NCI-H2227 (cell line): ENCODE data around the gene TMPRSS6.

Experiments
- DNase-seq: peaks from one replicate; lab custom pipeline; 2025; ENCODE audit not compliant: unreplicated experiment; lab: John Stamatoyannopoulos, UW

TMPRSS6 gene

DNA sequence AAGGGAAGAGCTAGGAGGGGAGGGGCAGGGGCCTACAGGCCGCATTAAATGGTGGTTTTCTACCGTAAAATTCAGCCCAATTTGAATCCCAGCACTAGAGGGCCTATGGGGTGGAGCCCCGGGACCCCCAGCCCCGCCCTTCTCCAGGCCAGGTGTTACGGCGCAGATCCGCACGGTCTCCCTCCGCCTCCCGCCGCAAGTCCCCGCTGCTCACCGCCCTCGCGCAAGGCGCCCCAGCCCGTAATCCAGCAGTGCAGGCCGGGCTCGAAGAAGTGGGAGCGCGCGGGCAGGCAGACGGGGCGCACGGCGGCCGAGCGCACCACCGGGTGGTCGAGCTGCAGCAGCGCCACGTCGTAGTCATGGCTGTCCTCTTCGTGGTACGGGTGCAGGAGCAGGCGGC lies 40.7 kb downstream of the TMPRSS6 start:
- peak; percentile 51 for DNase-seq

DNA sequence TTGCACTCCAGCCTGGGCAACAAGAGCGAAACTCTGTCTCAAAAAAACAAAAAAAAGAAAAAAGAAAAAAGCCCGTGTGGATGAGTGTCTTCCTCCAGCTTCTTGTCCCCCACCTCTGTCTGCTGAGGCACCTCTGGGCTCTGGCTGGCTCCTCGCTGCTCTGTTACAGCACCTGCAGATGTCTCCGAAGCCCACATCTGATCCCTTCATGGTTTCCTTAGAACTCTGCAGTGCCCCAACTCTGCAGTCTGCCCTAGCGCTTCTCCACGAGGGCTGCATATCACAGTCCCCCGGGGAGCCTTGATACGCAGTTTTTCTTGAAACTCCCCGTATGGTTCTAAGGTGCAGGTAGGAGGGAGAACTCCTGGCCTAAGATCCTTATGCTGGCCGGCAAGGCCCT lies 42.1 kb downstream of the TMPRSS6 start:
- DNase-seq: no peak

DNA sequence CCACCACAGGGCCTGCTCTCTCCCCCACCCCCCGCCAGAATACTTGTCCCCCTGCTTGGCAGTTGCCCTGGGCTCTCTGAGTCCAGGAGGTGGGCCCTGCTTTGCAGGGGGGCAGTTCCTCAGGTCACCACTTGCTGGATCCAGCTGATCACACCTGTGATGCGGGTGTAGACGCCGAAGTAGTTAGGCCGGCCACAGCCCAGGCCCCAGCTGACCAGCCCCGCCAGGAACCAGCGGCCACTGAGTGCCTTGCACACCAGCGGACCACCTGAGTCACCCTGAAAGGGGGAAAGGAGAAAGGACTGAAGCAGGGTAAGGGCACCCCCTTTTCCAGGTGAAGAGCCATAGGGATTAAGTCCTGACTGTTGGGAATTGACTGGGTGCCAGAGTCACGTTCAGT lies 43.6 kb downstream of the TMPRSS6 start:
- no peak for DNase-seq

DNA sequence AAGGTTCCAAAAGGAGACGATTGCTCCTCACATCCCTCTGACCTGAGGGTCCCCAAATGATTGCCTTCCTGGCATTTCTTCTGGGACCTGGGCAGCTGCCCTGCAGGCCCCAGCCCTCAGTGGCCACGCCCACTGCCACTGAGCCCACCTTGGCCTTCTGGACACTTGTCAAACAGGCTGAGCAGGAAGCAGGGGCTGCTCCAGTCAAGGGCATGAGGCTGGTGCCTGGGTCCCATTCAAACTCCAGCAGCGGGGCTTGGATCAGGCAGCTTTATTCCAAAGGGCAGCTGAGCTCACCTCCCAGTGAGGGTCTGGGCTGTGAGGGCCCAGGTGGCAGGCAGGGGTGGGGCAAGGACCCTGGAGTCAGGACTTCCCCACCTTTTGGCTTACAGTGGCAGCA lies 44.3 kb downstream of the TMPRSS6 start:
- no peak for DNase-seq

DNA sequence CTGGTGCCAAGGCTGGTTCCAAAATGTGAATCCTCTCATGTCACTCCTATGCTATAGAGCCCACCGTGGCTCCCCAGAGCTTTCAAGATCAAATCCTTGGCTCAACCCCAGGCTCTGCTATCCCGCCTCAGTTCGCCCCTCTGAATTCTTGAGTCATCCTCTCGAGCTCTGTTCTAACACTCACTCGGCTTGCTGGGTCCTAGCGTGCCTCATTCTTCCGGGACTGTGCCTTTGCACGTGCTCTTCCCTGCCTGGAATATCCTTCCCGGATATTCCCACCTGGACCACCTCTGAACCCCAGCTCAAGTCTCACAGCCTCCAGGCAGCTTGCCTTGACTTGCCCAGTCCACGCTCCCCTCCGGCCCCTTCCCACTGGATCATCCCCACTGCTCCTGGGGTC lies 45.0 kb downstream of the TMPRSS6 start:
- DNase-seq: no peak

DNA sequence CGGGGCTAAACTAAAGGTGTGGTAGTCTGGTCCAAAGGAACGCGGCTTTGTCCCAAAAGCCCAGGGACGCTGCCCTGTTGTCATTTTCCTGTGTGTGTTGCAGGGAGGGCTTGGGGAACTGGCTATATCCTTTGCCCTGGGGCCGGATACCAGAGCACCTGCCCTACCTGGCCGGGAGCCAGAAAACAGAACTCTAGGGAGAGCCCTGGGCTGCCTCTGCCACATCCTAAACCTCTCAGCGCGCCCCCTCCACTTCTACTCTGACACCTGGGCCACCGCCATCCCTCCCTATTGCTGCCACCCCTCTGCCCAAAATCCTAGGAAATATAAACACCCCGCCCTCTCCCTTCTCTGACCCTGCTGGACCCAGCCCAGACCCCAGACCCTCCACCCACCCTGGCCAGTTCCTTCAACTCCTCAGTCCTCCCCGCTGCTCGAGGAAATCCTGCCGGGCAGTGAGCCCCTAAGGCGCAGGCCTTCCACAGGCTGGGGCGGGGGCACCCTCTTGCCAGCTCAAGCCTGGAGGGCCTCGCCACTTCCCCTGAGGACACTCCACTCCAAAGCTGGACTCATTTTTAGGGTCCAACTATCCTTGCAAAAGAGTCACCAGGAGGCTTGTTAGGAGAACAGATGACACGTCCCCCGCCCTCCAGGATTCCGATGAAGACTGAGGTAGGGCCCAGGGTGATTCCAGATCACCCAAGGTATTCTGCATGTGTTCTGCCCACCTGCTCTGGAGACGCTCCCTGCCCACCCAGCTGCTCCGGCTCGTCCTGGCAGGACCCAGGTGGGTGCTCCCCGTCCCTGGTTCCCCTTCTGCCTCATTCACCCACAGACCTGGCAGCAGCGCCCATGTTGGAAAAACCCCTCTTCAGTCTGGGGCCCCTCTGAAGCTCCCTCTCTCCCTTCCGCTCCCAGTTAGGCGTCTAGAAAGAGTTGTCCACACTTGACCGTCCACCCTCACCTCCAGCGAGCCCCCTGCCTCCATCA lies 45.8 kb downstream of the TMPRSS6 start:
- DNase-seq: no peak

DNA sequence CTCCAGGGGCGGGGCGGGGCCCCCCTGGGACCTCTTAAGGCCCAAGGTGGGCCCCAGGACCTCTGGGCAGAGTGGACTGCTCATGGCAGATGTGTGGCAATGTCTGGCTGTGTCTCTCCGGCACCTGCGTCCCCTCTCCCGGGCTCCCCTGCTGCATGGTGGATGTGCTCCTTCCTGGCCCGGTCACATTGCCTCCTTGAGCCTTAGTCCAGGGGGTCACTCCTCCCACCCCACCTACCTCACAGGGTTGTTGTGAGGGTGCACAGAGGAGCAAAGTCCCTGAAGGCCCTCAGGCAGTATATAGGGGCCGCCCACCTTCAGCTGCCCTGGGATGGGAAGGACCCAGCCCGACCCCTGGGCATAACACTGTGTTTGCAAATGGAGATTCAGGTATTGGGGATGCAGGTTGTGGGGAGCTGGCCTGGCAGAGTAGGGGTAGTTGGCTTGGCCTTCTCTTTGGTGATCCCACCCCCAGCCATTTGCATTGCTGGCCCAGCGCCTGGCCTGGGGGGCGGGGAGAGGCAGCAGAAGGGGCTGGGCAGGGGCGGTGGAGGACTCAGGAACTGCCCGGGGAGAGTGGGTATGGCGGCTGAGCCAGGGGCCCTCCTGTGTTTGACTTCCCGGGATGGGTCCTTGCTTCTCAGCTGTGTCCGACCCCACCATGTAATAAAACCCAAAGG lies 46.7 kb downstream of the TMPRSS6 start:
- DNase-seq: no peak

DNA sequence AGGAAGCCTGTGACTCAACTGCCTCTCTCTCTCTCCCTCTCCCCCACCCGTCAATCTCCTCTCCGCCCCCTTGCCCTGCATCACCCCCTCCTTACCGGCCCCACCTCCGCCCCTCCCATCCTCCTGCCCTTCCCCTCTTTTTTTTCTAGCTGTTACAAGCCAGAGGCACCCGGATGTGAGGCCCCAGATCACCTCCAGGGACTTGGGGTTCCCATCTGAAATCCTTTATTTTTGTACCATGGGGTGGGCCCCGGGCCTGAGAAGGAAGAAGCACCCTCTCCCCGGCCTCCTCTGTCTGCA lies 47.2 kb downstream of the TMPRSS6 start:
- DNase-seq: no peak

DNA sequence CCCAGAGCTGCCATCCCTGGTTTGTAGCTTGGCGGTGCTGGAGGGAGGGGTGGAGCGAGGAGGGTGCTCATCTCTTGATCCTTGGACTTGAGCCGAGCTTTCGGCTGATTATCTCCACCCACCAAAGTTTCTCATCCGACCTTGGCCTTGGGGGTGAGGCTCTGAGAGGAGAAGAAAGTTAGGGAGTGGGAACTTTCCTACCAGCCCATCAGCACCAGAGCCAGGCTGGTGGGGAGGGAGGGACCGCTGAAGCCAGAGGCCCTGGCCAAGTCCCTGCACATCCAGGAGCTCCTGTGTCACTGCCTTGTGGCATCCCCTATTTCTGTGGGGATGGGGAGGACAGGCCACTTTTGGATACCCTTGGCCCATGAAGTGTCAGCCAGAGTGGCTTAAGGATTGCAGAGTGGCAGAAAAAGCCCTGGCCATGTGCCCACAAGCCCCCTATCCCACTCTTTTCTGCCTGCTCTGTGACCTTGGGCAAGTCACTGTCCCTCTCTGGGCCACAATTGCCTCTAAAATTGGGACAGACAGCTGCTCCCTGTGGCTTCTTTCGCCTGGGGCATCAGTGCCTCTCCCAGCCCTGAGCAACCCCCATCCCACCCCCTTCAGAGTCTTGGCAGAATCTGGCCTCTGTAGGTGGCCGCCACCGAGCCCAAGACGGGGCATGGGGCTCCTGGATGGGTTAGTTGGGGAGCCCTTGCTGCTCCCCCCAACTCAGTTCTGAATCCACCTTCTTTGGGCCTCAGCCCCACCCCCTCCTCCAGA lies 47.7 kb downstream of the TMPRSS6 start:
- DNase-seq: no peak

DNA sequence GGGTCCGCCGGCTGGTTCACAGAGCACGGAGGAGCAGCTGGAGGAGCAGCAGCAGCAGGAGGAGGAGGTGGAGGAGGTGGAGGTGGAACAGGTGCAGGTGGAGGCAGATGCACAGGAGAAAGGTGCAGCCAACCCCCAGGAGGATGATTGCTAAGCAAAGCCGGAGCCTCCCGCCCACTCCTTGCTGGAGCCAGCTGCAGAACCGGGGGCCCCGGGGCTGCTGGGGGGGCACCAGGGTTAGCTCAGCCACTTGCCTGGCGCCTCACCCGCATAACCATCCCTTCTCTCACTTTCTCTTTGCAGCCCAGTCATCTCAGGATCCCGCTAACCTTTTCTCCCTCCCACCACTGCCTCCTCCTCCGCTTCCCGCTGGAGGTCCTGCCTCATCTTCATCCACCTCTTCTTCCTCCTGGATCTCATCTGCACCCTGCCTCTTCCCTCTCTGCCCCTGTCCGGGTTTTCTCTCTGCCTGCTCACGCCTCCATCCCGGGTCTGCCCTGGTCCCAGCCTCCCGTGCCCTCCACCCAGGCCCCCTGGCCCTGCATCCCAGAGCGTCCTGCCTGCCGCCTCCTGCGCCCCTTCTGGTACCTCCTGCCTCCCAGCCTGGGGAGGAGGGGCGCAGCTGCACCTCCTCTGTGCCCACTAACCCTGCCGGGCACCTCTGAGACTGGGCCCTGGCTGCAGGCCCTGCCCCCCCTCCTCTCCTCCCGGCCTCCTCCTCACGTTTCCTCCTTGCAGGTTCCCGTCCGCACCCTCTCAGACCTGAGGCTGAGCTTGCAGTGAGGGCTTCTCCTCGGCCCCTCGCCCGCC lies 48.5 kb downstream of the TMPRSS6 start:
- no peak for DNase-seq

DNA sequence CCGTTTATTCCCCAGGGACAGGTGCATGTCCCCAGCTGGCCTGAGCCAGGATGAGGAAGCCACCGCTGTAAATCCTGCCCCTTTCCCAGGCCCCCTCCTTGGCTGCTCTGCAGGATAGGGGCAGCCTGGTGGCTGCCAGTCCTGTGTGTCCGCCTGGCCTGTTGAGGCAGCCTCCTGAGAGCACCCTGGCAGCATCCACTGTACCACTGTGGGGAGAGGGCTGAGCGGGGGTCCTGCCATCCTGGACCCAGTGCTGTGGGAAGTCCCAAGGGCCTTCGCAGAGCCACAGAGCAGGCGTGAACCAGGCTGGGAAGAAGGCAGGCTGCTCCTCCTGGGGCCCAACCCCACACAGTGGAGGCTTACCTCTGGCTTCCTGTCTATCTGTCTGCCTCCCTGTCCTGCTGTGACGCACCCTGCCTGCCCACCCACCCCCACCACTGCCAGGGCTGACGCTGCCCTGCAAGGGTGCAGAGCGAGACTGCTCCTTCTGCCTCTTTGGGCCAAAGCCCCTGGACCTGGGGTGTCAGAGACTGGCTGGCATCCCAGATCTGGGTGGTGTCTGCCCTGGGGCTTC lies 49.5 kb downstream of the TMPRSS6 start:
- DNase-seq: no peak

DNA sequence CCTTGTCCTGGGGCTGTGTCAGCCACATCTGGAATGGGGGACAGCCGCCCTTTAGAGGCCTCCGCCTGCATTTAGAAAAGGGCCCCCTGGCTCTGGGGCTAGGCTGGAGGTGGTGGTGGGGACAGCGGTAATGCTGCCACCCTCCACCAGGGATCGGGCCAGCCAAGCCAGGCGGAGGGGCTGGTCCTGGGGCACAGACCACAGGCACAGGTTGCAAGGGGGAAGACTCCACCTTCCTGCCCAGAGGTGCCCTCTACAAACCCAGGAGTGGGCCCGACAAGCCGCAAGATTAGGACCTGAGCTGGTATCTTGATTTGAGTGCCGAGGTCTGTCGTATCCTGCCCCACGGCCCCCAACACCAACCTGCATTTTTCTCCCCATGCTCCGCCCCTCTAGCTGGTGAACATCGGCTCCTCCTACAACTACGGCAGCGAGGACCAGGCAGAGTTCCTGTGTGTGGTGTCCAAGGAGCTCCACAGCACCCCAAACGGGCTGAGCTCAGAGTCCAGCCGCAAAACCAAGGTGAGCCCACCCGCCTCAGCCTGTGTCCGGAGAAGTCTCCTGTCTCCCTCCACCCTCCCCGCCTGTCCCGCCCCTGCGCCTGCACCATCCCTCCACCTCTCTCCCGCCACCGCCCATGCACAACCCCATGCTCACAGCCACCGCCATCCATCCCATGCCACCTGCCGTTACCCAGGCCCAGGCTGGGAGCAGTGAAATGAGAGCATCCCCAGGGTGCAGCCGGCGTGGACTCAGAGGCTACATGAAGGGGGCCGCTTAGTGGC lies 50.4 kb downstream of the TMPRSS6 start:
- DNase-seq: no peak

DNA sequence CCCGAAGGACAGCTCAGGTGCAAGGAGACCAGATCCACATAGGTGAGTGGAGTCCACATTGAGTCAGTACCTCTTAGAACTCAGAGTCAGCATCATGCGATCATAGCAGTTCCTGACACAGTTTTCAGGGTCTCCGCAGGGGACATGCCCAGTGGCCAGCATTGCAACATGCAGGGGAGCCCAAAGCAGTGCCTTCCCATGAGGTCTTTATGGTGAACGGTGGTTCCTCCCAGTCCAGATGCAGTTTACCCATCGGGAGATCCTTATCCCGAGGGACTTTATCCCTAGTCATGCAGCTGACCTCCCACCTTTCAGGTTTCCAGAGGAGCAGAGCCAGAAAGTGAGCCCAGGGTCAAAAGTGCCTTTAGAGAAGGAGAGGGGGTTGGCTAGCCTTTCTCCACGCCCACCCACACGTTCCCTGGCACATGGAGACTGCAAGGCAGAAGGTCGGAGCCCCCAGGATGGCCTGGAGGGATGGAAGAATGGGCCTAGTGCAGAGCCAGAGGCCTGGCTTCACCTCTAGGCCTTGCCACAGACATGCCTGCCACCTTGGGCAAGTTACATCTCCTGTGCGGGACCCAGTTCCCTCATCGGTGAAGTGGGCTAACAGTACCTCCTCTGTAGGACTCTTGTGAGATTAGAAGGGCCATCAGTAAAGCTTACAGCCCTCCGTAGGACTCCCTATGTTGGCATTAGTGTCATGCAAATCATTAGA lies 51.6 kb downstream of the TMPRSS6 start:
- no peak for DNase-seq

DNA sequence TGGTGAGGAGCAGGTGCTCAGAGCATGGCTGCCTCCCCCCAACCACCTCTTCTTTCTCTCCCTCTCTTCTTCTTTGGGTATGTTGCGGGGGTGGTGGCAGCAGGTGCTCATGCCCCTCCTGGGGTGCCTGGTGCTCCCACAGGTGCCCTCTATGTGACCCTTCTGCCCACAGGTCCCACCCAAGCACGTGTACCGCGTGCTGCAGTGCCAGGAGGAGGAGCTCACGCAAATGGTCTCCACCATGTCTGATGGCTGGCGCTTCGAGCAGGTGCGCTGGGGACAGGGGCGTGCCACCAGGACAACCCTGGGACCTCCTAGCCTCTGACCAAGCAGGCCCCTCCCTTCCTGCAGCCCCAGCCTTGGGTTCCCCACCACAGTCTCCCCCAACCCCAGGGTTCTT lies 52.3 kb downstream of the TMPRSS6 start:
- DNase-seq: no peak

DNA sequence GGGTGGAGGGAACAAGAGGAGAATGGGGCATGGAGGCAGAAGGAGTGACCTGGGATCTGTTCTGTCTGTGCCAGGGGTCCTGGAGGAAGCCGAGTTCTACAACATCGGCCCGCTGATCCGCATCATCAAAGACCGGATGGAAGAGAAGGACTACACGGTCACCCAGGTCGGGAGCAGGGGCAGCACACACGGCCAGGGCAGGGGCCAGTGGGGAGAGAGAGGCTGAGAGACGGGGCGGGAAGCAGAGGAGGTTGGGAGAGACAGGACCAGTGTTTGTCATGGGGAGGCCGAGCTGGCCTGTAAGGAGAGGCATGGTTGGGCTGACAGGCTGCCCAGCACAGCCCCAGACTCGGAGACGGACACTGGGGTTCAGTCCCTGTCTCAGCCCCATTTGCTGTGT lies 53.3 kb downstream of the TMPRSS6 start:
- DNase-seq: no peak

DNA sequence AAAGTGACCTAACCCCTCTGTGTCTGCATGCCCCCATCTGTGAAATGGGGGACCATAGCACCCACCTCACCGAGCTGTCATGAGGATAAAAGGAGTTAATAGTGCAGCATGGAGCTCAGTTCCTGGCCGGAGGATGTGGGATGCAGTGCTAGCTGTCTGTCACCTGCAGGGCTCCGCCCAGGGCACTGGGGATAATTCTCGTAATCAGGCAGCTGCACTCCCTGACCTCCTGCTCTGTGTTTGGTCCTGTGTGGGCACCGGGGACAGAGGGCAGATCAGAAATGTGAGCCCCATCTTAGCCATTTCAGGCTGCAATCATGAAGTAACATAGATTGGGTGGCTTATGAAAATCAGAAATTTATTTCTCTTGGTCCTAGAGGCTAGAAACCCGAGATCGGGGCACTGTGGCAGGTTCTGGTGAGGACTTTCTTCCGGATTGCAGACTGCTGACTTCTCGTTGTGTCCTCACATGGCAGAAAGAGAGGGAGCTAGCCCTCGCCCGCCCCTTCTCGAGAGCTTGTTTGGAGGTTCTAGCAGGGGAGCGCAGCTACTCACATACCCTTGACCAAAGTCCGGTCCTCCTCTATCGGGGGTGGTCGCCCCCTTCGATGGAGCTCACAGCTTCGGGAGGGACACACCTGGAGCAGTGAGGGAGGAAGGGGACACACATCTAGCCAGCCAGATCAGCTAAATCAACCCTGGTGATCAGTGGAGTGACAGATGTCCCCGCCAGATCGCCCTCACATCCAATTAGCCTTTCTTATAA lies 54.7 kb downstream of the TMPRSS6 start:
- no peak for DNase-seq

DNA sequence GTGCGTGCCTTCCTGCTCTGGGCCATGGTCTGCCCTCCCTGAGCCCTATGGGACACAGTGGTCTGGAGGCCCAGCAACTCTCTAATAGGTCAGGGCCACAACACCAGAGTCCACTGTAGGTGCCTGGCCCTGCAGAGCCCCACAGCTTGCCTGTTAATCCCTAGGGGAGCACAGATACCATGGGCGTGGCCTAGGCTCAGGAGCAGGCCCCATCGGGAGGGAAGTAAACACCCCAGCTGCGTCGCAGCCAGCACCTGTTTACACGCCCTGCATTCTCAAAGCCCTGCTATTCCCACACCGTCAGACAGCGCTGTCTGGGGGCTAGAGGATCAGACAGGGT lies 55.5 kb downstream of the TMPRSS6 start:
- no peak for DNase-seq

DNA sequence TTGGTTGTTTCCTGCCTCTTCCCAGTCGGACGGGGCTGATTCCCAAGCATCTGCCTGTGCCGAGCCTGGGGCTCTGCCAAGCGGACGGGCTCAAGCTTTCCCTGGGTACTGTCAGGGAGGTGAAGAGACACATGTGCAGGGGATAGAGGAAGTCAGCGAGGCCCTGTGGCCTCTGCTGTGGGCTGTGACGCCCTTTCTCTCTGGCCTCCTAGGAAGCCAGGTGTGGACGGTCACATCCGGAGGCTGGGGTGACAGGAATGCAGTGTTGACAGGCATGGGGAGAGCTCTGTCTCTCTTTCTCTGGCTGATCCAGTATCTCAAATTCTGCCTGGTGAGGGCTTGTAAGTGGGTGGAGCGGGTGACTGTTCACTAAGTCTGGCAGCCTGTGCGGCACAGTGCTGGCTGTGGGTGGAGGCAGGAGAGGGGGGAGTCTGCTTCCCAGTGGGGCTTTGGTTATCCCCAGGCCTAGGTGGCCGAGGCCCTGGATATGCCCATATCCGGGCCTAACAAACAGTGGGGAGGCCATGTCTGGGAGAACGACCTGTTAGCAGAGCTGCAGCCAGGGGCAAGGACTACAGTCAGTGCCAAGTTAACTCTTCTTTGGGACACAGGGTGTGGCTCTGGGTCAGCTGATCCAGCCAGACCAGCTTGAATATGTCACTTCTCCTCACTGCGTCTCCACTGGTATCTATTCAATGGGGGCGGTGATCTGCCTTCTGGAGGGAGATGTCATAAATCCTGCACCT lies 56.0 kb downstream of the TMPRSS6 start:
- no peak for DNase-seq
